ENCODE measurements around the gene TMEM37. TPM values are rescaled to one million over a fixed set of nuclear protein-coding genes. Genes with fewer than 3 reads are reported as not detected.

Gene TMEM37
- total RNA-seq, 2 experiments from 2014 or later = not detected

DNA sequence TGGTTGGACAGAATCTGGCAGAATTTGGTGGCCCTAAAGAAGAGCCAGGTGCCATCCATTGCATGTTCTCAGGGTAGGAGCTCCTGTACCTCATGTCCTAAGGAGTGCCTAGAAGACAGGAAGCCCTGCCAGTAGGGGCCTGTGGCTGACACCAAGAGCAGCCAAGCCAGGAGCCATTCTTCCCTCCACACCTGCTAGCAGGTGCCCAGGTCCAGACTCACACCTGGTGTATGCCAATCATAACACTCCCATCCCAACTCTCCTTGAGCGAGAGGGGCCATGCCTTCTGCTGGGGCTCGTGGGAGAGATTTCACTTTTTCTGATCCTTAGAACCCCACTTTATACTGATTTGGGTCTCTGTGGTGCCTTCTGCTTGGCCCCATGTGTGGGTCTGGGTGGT, 26.5 kb upstream of the TMEM37 start:
- Mint-ChIP-seq H3K27me3 (peaks cover 6% of the 10 kb centered on the region), H3K36me3 (ENCODE audit: low read depth) (no peaks in the 10 kb centered on the region), H3K9me3 (no peaks in the 10 kb centered on the region), H3K4me1 (no peaks in the 10 kb centered on the region), H3K4me3 (no peak overlapping the region), H3K27ac (no peak overlapping the region)
- ChIA-PET CTCF (interaction anchor here (2.2 kb wide), 1 partner anchor 71 kb away, joined by 9 read pairs; no protein-coding TSS in a partner anchor), POLR2A (no interaction called here)
- DNase-seq = no peak

- Mint-ChIP-seq H3K4me3 (no peak overlapping the region), H3K9me3 (no peaks in the 10 kb centered on the region), H3K27me3 (peaks cover 11% of the 10 kb centered on the region), H3K4me1 (no peaks in the 10 kb centered on the region), H3K27ac (no peak overlapping the region), H3K36me3 (ENCODE audit: low read depth) (no peaks in the 10 kb centered on the region)
- POLR2A ChIA-PET = no interaction called here
- CTCF ChIA-PET = interaction anchor here (1.4 to 1.5 kb wide), 2 partner anchors 41 to 68 kb away, joined by 3 to 10 read pairs; partner anchors contain the start of genes C2orf76 and DBI
- no peak for DNase-seq
Measured at GRCh38 chr2:119407430-119408220, 24.0 kb upstream of the TMEM37 start.

DNA sequence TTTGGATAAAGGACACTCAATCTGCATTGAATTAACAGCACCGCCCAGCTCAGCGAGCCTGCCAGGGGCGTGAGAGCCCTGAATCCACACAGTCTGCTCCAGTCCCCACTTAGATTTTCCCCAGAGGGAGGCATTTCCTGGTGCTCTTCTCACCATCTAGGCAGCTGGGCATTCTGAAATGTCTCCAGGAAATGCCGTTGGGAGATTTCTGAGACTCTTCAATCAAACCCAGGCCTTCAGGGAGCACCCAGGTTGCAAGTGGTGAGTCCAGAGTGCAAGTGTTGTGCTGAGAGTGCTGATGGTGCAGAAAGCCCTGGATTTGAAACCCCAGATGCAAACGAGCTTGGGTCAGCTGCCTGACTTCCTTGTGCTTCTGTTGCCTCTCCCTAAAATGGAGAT, 23.4 kb upstream of the TMEM37 start:
- Mint-ChIP-seq H3K4me1 (no peaks in the 10 kb centered on the region), H3K27ac (no peak overlapping the region), H3K36me3 (ENCODE audit: low read depth) (no peaks in the 10 kb centered on the region), H3K27me3 (peaks cover 13% of the 10 kb centered on the region), H3K4me3 (no peak overlapping the region), H3K9me3 (no peaks in the 10 kb centered on the region)
- ChIA-PET POLR2A (no interaction called here), CTCF (interaction anchor here (1.4 to 1.5 kb wide), 2 partner anchors 41 to 68 kb away, joined by 3 to 10 read pairs; partner anchors contain the start of genes C2orf76 and DBI)
- no peak for DNase-seq

DNA sequence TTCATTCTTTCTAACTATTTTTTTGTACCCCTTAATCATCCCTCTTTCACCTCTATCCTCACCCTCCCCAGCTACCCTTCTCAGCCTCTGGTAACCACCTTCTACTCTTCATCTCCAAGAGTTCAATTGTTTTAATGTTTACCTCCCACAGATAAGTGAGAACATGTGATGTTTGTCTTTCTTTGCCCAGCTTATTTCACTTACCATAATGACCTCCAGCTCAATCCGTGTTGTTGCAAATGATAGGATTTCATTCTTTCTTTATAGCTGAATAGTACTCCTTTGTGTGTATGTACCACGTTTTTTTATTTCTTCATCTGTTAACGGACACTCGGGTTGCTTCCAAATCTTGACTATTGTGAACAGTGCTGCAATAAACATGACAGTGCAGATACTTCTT, 22.1 kb upstream of the TMEM37 start:
- Mint-ChIP-seq H3K36me3 (ENCODE audit: low read depth) (no peaks in the 10 kb centered on the region), H3K27ac (no peak overlapping the region), H3K9me3 (no peaks in the 10 kb centered on the region), H3K4me1 (no peaks in the 10 kb centered on the region), H3K4me3 (no peak overlapping the region), H3K27me3 (peaks cover 18% of the 10 kb centered on the region)
- POLR2A ChIA-PET = no interaction called here
- CTCF ChIA-PET = interaction anchor here (0.6 to 2.0 kb wide), 2 partner anchors 45 to 67 kb away, joined by 3 to 6 read pairs; no protein-coding TSS in a partner anchor
- DNase-seq = no peak

DNA sequence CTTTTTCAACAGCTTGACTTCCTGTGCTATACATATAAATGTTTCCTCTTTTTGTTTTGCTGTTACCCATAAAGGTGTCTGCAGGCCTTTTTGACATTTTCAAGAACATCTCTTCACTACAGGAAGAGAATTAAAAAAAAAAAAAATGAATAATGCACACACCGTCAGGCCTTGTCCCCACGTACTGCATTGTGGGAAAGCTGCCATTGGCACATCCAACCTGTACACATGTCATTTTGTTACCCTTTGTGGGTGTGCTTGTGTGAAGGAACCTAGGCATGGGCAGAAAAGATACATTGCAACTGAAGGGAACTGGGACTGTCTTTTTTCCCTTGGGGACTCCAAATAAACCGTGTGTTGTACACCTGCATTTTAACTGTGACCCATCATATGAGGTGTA, 16.8 kb upstream of the TMEM37 start:
- H3K4me3 Mint-ChIP-seq = no peak overlapping the region
- no peaks in the 10 kb centered on the region for H3K4me1 Mint-ChIP-seq
- no peak overlapping the region for H3K27ac Mint-ChIP-seq
- POLR2A ChIA-PET = no interaction called here
- no peak for DNase-seq
- H3K27me3 Mint-ChIP-seq = peaks cover 32% of the 10 kb centered on the region
- no peaks in the 10 kb centered on the region for H3K36me3 Mint-ChIP-seq (ENCODE audit: low read depth)
- H3K9me3 Mint-ChIP-seq = no peaks in the 10 kb centered on the region
- CTCF ChIA-PET = no interaction called here

DNA sequence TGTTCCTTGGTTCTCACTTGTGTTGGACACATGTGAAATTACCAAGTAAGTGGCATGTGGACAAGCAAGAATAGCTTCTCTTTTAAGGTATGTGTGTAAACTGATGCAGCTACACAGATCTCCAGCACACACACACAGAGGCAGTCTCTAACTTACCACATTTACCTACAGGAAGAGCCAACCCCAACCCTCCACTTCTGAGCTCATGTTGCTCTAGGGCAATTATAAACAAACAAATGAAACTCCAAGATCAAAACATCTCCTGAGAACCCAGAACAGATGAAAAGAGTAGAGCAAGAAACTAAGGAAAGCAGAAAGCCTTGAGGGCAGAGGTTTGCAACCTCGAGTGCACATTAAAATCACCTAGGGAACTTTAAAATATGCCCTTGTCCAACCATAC, 16.0 kb upstream of the TMEM37 start:
- peaks cover 32% of the 10 kb centered on the region for H3K27me3 Mint-ChIP-seq
- no peak for DNase-seq
- H3K4me1 Mint-ChIP-seq = no peaks in the 10 kb centered on the region
- no peak overlapping the region for H3K27ac Mint-ChIP-seq
- no peaks in the 10 kb centered on the region for H3K9me3 Mint-ChIP-seq
- H3K4me3 Mint-ChIP-seq = no peak overlapping the region
- no peaks in the 10 kb centered on the region for H3K36me3 Mint-ChIP-seq (ENCODE audit: low read depth)
- ChIA-PET POLR2A (no interaction called here), CTCF (no interaction called here)

- ChIA-PET POLR2A (no interaction called here), CTCF (no interaction called here)
- DNase-seq = no peak
Measured at GRCh38 chr2:119416299-119416923, 15.2 kb upstream of the TMEM37 start.

GRCh38 chr2:119417908-119418307, 13.7 kb upstream of the TMEM37 start:
- no peak for DNase-seq
- Mint-ChIP-seq H3K27me3 (peaks cover 38% of the 10 kb centered on the region), H3K4me1 (no peaks in the 10 kb centered on the region), H3K9me3 (no peaks in the 10 kb centered on the region), H3K4me3 (no peak overlapping the region), H3K36me3 (ENCODE audit: low read depth) (no peaks in the 10 kb centered on the region), H3K27ac (no peak overlapping the region)
- CTCF ChIA-PET = interaction anchor here (0.7 kb wide), 1 partner anchor 1155 kb away, joined by 3 read pairs; no protein-coding TSS in a partner anchor
- POLR2A ChIA-PET = no interaction called here

More at GRCh38 chr2:119416299-119416923, 15.2 kb upstream of the TMEM37 start:
- Mint-ChIP-seq H3K36me3 (ENCODE audit: low read depth) (no peaks in the 10 kb centered on the region), H3K27me3 (peaks cover 32% of the 10 kb centered on the region), H3K27ac (no peak overlapping the region), H3K9me3 (no peaks in the 10 kb centered on the region), H3K4me3 (no peak overlapping the region), H3K4me1 (no peaks in the 10 kb centered on the region)

- peaks cover 40% of the 10 kb centered on the region for H3K27me3 Mint-ChIP-seq
- no peaks in the 10 kb centered on the region for H3K9me3 Mint-ChIP-seq
- H3K36me3 Mint-ChIP-seq (ENCODE audit: low read depth) = no peaks in the 10 kb centered on the region
- H3K4me1 Mint-ChIP-seq = no peaks in the 10 kb centered on the region
- H3K27ac Mint-ChIP-seq = no peak overlapping the region
- CTCF ChIA-PET = no interaction called here
- no peak for DNase-seq
- POLR2A ChIA-PET = no interaction called here
- no peak overlapping the region for H3K4me3 Mint-ChIP-seq
Measured at GRCh38 chr2:119419065-119419464, 12.6 kb upstream of the TMEM37 start.

GRCh38 chr2:119419803-119420508, 11.7 kb upstream of the TMEM37 start:
- Mint-ChIP-seq H3K4me1 (no peaks in the 10 kb centered on the region), H3K27me3 (peaks cover 37% of the 10 kb centered on the region), H3K27ac (no peak overlapping the region), H3K9me3 (no peaks in the 10 kb centered on the region), H3K36me3 (ENCODE audit: low read depth) (no peaks in the 10 kb centered on the region), H3K4me3 (no peak overlapping the region)
- ChIA-PET CTCF (no interaction called here), POLR2A (no interaction called here)
- DNase-seq = no peak

- ChIA-PET CTCF (no interaction called here), POLR2A (no interaction called here)
- no peak overlapping the region for H3K27ac Mint-ChIP-seq
- no peak for DNase-seq
- no peaks in the 10 kb centered on the region for H3K36me3 Mint-ChIP-seq (ENCODE audit: low read depth)
- H3K4me1 Mint-ChIP-seq = no peaks in the 10 kb centered on the region
- H3K9me3 Mint-ChIP-seq = no peaks in the 10 kb centered on the region
- no peak overlapping the region for H3K4me3 Mint-ChIP-seq
- peaks cover 38% of the 10 kb centered on the region for H3K27me3 Mint-ChIP-seq
Measured at GRCh38 chr2:119421304-119421703, 10.3 kb upstream of the TMEM37 start.

DNA sequence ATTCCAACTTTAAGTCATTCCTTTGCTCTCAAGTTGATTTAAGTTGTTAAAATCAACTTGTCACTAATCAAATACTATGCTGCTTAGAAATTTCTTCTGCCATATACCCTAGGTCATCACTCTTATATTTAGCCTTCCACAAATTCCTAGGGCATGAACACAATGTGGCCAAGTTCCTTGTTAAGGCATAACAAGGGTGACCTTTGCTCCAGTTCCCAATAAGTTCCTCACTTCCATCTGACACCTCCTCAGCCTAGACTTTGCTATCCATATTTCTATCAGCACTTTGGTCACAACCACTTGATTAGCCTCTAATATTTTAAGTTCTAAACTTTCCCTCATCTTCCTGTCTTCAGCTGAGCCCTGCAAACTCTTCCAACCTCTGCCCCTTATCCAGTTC, 9.9 kb upstream of the TMEM37 start:
- no peak for DNase-seq
- H3K27me3 Mint-ChIP-seq = peaks cover 42% of the 10 kb centered on the region
- H3K4me3 Mint-ChIP-seq = no peak overlapping the region
- no peaks in the 10 kb centered on the region for H3K9me3 Mint-ChIP-seq
- ChIA-PET POLR2A (no interaction called here), CTCF (no interaction called here)
- no peaks in the 10 kb centered on the region for H3K4me1 Mint-ChIP-seq
- H3K27ac Mint-ChIP-seq = no peak overlapping the region
- H3K36me3 Mint-ChIP-seq (ENCODE audit: low read depth) = no peaks in the 10 kb centered on the region

- no peak for DNase-seq
- peaks cover 46% of the 10 kb centered on the region for H3K27me3 Mint-ChIP-seq
- ChIA-PET POLR2A (no interaction called here), CTCF (no interaction called here)
- H3K4me1 Mint-ChIP-seq = no peaks in the 10 kb centered on the region
- H3K4me3 Mint-ChIP-seq = no peak overlapping the region
- no peaks in the 10 kb centered on the region for H3K9me3 Mint-ChIP-seq
- no peaks in the 10 kb centered on the region for H3K36me3 Mint-ChIP-seq (ENCODE audit: low read depth)
- no peak overlapping the region for H3K27ac Mint-ChIP-seq
Measured at GRCh38 chr2:119422360-119423107, 9.1 kb upstream of the TMEM37 start.
